ENCODE measurements around the gene TLCD3A.

GRCh38 chr17:753418-753817, 21.0 kb downstream of the TLCD3A start:
- TF ChIP-seq POLR2A (IDR thresholded peaks at IDR 0.05), result no peak
- no peak for TF ChIP-seq CTCF (IDR thresholded peaks at IDR 0.05)

All from thyroid gland (tissue), 4 donors.